T1000 (cell line): ENCODE measurements around the gene TSEN54.
A peak's percentile ranks its signal among the peaks of the same experiment; 100 is the strongest.

ENCODE experiments used
- DNase-seq: peaks from one replicate; lab custom pipeline; 2025; ENCODE audit warnings: mixed read lengths; lab: John Stamatoyannopoulos, UW

TSEN54 gene

DNA sequence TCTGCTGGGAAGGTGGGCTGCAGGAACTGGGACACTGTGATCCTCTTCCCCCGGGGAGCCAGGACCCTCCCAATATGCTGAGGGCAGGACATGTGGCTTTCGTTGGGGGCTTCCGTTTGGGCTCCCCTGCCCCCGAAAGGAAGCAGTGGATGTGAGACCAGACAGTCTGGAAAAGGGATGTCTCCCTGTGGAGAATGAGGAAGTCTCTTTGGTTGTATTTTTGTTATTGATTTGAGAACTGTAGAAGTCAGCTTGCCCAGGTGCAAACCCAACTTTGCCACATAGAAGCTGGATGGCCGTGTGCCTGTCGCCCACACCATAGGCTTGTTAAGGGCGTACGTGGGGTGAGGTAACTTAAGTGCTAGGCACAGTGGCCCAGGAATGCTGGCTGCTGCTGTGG, 27.9 kb downstream of the TSEN54 start:
- no peak for DNase-seq

DNA sequence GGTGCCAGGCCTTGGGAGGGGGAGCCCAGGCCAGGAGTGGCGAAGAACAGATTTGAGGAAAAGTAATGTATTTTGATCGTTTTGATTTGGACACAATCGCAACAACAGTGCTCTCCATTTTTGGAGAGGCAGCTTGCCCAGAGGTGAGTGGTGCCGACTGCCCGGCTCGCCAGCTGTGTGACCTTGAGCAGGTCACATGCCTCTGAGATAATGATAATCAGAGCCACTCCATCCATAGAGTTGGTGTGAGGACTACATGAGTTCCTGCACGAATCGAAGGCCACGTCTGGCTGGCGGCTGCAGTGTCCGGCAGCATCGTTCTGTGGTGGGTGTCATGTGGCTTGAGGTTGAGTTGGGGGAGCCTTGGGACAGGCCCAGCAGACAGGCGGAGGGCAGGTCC, 29.9 kb downstream of the TSEN54 start:
- no peak for DNase-seq

DNA sequence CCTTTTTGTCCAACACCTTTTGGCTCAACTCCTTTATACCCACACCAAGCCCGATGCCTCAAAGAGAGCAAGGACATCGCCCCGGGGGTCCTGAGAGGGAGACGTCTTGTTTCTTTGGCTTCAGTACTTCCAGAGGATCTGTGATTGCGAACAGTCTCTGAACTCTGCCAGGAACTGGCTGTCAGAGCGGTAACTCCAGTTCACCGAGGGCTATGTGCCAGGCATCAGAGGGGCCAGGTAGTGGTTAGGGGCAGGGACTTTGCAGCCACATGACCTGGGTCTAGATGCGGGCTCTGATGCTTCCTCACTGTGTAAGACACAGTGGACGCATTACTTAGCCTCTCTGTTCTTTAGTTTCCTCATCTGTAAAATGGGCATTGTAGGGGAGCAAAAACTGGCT, 30.8 kb downstream of the TSEN54 start:
- no peak for DNase-seq

DNA sequence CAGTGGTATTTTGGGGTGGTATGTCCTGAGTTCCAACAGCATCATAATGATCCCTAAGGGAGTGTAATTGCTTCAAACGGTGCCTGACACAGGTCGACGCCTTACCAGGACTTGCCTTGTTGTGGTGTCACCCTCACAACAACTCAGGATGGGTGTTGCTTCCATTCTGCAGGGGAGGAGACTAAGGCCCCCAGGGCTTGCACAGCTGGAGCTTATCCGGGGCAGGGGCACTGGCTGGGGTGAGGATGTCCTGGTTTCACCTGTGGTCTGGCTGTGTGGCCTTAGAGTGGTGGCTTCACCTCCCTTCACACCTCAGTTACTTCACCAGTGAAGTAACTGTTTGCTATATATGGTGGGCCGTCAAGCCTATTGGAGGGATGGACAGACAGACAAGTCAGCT, 32.5 kb downstream of the TSEN54 start:
- no peak for DNase-seq

DNA sequence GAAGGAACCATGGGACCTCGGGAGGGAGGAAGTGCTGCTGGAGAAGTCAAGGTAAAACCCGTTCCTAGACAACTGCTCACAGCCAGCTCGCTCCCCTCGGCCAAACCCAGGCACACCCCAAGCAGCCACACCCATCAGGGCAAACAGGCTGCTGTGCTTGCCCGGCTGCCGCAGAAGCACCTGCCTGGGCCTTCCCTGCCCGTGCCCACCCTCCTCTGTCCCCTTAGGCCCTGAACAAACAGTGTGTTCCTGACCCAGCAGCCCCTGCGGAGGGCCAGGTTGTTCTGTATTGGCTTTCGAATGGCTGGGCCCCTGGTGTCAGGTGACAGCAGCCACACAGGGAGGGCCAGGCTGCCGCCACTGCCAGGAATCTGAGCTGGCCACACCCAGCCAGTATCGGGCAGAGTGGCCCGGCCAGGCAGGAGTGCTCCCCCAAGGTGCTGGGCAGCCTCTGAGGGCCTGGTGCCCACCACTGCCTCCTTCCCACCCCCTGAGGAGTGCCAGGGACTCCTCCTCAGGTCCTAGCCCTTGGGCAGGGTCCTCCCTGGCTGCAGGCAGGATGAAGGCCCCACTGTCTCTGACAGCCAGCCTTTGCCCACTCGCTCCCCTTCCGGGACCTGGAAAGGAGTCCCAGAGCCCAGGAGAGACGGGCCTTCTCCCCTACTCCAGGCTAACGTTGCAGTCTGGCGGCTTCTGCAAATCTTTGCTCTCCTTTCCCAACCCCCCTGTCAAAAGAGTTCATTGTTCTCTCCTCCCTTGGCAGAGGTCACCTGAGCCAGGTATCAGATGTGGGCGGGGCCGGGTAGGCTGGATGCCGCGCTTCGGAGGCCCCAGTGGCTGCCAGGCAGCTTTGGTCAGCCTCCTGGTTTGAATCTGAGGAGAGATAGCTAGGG, 33.2 kb downstream of the TSEN54 start:
- DNase-seq = no peak

DNA sequence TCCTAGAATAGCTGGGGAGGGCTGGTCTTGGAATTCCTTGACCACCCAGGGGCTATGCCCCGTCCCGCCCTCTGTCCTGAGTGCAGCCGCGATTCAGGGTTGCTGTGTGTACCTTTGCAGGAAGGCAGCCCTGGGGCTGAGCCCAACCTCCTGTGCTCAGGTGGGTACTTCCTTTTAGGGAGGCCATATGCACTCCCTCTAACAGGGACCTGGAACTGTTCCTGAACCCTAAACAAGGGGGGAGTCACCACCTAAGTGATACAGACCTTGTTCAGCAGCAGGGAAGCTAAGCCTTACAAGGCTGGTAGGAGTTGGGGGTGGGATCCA, 33.8 kb downstream of the TSEN54 start:
- no peak for DNase-seq

DNA sequence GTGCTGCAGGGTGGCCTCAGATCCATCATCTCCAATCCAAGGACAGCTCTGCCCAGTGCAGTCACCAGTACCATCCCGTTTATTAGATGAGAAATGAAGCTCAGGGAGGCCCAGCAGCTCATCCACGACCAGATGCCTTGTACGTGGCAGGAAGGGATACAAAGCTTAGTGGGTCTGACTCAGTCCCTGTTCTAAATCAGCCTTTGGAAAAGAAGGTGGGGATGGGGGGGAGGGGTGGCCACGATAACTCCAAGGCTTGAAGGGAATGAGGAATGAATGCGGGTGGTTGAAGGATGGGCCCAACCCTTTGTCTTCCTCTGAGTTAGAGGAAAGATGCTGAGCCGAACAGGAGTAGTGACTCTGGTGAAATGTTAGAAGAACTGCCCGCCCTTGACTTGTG, 34.9 kb downstream of the TSEN54 start:
- DNase-seq = no peak

DNA sequence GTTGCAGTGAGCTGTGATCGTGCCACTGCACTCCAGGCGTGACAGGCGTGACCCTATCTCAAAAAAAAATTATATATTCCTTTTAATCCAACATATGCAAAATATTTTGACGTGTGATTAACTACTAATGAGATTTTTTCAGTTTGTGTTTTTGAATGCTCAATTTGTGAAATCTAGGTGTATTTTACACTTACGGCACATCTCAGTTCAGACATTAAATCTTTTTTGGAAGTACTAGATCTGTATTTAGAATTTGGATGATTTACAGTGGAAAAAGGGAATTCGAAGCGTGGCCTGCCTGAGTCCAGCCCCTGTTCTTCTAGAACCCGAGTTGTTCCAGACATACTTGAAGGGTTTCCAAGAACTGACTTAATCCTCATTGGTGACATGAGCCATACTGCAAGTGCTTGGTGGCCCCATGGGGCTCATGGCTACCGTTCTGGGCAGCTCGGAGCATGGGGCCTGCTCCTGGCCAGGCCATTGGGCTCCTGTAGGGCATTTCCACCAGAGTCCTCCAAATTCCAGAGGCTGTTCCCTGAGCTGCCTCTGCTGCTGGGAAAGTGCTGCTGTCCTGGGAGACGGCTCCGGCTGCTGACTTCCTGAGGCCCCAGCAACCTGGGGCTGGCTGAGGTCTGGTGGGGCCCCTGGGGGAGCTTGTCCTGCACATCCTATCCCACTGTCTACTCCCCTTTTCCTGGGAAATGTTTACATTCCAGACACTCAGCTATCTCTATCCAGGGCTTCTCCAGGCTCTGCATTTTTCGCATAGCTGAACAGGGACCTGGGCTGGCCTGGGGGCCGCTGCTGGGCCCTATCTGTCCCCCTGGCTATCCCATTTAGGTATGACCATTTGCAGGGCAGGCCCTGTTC, 36.3 kb downstream of the TSEN54 start:
- no peak for DNase-seq

DNA sequence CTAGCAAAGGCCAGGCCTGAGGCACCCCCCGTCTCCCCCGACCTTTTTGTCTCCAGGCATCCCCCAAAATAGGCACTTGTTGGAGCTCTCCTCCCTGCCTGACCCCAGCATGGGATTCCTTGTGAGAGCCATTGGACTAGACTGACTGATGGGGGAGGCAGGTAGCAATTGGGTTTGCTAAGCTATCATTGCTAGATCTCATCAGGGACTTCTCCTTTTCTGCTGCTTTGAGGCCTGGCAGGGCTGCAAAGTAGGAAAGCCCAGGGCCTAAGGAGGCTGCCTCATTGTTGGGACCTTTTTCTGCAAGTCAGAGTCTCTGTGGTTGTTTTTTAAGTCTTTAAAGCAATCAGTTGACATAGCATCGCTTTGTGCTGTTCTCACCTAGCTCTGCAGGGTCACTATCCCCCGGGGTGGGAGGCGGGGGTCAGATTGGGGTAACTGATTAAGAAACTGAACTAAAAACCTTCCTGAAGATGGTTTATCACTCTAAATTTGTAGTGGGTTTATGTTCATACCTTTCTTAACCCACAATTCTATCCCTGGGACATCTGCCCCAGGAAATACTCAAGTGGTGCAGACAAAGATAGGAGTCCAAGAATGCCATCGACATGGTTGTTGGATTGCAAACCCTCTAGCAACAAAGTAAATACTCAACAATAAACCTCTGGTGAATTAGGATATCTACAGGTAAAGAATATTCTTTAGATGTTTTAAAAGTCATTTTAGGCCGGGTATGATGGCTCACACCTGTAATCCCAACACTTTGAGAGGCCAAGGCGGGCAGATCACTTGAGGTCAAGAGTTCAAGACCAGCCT, 37.2 kb downstream of the TSEN54 start:
- no peak for DNase-seq

DNA sequence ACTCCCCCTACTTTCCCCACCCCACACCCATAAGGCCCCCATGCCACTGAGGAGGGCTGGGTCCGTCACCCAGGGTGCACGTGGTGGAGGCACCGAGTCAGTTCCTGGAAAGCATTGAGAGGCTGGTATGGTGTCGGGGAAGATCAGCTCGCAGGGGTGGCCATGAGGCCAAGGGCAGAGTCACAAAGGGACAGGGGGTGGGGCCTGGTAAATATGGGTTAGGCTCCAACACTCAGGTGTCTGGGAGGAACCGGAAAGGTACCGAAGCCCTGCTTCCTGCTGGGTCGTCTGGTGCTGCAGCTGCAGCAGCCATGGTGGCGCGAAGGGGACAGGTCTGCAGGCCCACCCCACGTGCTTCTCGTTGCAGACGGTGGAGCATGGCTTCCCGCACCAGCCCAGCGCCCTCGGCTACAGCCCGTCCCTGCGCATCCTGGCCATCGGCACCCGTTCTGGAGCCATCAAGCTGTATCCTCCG, 39.4 kb downstream of the TSEN54 start:
- DNase-seq = no peak

DNA sequence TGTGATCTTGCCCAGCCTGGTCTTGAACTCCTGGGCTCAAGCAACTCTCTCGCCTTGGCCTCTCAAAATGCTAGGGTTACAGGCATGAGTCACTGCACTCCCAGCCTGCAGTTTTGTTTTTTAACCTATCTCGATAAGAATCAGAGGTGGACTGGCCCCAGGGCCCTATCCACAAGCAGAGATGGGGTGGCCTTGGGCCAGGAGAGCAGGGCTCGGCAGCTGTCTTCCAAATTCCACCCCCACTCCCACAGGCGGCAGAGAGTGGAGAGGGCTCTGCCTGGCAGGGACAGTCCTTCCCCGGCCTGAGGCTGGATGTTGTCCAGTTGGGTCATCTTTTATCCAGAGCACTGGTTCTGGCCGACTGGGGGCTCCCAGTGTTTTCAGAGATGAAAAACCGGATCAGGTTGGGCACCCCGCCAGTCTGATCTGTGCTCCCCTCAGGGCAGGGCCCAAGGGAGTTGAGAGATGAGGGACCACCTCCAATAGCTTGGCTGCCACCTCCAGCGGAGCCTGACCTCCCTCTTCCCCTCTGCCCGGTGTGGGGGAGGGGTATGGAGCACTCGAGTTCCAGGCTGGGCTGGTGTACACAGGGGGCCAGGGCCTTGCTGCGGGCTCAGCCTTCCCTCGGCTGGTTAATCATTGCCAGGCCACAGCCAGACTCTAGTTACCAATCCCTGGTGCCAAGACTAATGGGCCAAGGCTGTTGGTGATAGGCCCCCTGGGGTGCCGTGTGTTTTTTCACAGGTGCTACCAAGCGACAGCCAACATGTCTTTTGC, 40.9 kb downstream of the TSEN54 start:
- DNase-seq = peak; percentile 68

DNA sequence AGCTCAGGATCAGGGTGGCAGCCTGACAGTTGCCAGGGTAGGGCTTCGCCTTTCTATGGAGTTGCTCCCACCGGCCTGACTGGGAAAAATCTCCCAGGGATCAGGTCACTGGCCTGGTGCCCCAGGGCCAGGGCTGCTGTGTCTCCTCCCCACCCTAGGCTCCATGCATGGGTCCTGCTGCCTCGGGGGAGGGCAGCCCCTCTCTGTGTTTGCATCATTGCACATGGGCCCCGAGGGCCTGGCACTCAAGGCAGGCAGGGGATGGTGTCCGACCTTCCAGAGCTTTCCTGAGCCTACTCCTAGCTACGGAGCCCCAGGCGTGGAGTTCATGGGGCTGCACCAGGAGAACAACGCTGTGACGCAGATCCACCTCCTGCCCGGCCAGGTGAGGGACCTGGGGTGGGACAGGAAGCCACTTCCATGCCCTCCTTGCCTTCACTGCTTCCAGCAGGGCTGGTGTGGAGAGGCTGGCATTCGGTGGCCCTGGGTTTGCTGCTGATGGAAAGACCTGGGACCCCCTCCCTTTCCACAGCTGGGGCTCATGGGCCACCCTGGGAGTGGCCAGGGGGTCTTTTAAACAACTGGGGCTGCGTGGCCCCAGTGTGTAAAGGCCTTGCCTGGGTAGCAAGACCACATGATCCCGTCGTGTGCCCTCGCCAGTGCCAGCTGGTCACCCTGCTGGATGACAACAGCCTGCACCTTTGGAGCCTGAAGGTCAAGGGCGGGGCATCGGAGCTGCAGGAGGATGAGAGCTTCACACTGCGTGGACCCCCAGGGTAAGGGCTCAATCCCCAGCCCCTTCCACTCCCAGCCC, 41.7 kb downstream of the TSEN54 start:
- no peak for DNase-seq

DNA sequence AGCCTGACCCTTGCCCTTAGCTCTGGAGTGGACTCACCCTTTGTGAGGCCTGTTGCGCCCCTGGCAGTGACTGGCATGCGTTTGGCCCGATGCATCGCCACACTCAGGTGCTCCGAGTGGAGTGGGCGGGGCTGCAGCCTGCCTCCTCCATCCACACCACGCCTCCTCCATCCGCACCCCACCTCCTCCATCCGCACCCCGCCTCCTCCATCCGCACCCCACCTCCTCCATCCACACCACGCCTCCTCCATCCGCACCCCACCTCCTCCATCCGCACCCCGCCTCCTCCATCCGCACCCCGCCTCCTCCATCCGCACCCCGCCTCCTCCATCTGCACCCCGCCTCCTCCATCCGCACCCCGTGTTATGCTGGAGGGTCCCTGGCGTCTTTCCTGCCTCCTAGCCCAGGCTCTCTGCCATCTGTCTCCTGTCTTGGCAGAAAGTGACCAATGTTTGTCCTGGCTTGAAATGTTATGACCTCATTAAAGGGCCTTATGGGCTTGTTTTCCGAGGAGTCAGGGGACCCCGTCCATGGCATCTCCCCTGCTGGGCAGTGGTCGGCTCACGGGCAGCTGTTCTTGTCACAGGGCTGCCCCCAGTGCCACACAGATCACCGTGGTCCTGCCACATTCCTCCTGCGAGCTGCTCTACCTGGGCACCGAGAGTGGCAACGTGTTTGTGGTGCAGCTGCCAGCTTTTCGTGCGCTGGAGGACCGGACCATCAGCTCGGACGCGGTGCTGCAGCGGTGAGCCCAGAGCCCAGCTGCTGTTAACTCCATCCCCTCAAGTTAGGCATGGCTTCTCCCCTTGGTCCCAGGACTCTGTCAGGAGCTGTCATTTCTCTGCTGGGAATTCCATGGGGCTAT, 42.6 kb downstream of the TSEN54 start:
- DNase-seq = no peak

DNA sequence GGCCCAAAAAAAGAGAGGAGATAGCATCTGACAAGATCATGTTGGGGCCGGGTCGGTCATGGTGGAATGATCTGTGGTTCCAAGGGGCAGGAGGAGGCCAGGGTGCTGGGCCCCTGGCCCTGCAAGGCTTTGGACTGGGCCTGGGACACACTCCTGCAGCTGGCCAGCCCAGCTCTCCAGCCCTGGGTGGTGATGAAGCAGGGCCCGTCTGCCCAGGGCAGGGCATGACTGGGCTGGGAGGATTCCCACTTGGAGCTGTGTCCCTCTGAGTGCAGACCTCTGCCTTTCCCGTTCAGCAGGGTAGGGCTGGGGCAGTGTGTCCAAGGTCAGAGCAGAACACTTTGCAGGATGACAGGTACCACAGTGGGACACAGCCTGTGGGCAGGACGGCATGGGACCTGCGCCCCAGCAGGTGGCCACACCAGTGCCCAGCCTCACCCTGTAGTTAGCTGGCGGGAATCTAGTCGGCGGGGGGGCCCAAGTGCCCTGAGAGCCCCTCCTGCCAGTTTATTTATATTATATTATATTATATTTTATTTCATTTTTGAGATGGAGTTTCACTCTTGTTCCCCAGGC, 43.7 kb downstream of the TSEN54 start:
- no peak for DNase-seq

DNA sequence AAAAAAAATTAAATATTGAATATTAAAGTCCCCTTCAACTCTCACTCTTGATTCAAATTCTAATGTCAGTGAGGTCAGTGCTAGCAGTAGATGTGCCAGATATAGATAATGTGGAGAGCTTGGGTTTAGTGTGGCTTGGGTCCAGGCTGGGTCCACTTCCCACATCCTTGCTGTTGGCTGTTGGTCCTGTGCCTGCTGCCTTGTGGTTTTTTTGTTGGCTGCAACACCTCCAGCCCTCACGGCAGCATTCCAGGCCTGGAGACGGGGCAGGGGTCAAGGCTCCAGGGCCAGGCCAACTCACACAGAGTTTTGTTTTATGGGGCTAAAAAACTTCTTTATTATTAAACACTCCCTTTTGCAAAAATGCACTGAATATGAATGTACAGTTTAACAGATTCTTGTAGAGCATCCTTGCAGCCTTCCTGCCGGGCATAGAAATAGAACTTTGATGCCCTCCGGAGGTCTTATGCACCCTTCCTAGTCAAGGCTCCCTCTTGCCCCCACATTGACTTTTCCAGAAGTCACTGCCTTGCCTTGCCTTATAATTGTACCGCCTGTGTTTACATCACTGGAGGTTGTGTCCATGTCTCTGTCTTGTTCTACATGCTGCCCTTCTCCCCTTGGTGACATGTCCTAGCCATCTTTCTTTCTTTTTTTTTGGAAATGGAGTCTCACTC, 45.7 kb downstream of the TSEN54 start:
- peak; percentile 47 for DNase-seq

DNA sequence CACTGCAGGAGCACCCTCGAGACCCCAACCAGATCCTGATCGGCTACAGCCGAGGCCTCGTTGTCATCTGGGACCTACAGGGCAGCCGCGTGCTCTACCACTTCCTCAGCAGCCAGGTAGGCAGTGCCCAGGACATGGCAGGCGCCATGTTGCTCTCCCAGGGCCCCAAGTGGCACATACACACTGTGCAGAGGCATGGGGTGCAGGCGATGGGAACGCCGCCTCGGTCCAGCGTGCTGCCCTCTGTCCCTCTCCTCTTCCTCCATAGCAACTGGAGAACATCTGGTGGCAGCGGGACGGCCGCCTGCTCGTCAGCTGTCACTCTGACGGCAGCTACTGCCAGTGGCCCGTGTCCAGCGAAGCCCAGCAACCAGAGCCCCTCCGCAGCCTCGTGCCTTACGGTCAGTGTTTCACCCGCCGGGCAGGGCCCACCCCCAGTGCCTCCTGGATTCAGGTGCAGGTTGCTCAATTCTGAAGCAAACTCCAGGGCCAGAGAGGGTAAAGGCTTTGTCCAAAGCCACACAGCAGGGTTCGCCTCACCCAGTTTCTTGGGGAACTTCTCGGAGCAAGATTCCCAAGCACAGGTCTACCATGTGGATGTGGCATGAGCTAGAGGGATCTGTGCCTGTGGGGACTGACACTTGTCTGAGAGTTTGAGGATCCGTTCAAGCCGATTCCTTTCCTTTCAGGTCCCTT, 46.9 kb downstream of the TSEN54 start:
- DNase-seq = no peak

DNA sequence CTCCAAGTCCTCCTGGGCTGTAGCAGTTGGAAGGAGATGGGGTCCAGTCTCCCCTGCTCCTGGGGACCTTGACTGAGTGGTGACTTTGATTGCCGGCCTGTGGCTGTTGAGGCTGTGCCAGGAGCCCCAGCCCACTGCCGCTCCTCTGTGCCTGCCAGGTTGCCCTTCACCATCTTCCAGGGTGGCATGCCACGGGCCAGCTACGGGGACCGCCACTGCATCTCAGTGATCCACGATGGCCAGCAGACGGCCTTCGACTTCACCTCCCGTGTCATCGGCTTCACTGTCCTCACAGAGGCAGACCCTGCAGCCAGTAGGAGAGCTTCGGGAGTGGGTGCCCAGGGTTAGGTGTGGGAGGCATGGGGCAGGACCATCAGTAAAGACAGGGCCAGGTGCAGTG, 47.9 kb downstream of the TSEN54 start:
- DNase-seq = no peak

DNA sequence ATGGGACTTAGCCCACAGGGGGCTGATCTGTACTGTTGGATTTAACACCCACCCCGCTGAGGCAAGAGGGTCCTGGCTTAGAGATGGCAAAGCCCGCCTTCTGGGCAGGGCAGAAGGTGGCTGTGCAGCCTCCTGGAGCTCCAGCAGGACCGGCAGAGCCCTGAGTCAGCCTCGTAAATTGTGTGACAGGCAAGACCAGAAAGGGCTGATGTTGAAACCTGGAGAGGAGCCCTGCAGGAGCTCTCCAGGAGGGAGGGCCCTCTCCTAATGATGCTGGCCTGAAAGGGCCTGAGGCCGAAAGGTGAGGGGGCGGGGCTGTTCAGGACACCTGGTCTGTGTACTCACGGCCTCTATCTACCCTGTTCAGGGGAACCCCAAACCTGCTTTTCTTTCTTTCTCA, 48.7 kb downstream of the TSEN54 start:
- peak; percentile 72 for DNase-seq
